Neural cell (in vitro differentiated cells): Measurements from ENCODE around the gene N4BP3.

Experiments
- EP300 ChIP-seq: fragments of 450-650 bp; conservative IDR thresholded peaks from 2 replicates; pipeline ENCODE4 v1.6.1; 2014; ENCODE audit warnings: antibody characterized with exemption, mild to moderate bottlenecking, moderate library complexity; ENCODE audit not compliant: poor library complexity, severe bottlenecking
- TF ChIP-seq, protein P1 (sequence below): fragments of 450-650 bp; IDR thresholded peaks from 2 replicates; pipeline ENCODE4 v1.5.1; 2014; ENCODE audit warnings: antibody characterized with exemption, mild to moderate bottlenecking, moderate library complexity; ENCODE audit not compliant: poor library complexity, severe bottlenecking

DNA sequence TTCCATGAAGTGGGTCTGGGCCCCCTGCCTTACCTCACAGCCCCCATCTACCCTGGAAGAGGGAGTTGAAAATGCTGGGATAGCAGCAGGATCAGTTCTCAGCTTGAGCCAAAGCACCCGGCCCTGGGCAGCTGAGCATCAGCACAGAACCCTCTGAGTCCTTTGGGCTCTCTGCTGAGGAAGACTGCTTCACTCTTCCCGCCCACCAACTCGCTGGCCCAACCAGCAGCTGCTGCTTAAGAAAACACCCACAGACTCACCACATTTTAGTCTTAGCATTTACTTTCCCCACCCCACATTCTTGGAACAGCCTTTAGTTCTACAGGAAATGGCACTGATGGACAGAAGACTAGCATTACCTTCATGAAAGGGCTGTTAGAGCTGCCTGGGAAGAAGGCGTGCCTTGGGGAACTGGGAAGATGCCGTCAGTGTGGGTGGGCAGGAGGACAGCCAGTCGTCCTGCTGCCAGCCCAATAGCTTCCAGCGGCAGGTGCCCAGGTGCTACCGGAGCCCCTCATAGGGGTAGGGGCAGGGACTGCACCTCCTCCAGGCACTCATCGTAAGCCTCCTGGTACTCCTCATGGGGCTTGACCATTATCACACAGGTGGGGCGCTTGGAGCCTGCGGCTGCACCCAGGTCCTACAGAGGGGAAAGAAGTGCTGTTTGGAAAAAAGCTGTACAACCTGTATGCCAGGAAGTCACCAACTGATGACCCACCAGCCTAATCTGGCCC lies 36.0 kb downstream of the N4BP3 start:
- TF ChIP-seq, protein P1, sequence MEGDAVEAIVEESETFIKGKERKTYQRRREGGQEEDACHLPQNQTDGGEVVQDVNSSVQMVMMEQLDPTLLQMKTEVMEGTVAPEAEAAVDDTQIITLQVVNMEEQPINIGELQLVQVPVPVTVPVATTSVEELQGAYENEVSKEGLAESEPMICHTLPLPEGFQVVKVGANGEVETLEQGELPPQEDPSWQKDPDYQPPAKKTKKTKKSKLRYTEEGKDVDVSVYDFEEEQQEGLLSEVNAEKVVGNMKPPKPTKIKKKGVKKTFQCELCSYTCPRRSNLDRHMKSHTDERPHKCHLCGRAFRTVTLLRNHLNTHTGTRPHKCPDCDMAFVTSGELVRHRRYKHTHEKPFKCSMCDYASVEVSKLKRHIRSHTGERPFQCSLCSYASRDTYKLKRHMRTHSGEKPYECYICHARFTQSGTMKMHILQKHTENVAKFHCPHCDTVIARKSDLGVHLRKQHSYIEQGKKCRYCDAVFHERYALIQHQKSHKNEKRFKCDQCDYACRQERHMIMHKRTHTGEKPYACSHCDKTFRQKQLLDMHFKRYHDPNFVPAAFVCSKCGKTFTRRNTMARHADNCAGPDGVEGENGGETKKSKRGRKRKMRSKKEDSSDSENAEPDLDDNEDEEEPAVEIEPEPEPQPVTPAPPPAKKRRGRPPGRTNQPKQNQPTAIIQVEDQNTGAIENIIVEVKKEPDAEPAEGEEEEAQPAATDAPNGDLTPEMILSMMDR: no peak
- no peak for TF ChIP-seq EP300
